Lower leg skin (tissue), 4 donors: ENCODE measurements around the gene TMEM220. TPM values are rescaled to one million over a fixed set of nuclear protein-coding genes. Genes with fewer than 3 reads are reported as not detected.

Source experiments
- DNase-seq, 2 donors: peaks; one replicate each; pipeline ENCODE4 v3.0.0-alpha.2; 2019; ENCODE audit warnings: low spot score in 2 of 2
- H3K4me3 ChIP-seq: fragments of 200-600 bp; sonication (generic); 2 replicates; pipeline ENCODE4 v1.5.1; 2017; ENCODE audit warnings: mild to moderate bottlenecking, low read depth; ENCODE audit not compliant: poor library complexity, severe bottlenecking
- CTCF ChIP-seq, 3 donors: fragments of 450-650 bp; IDR thresholded peaks; one replicate each; pipeline ENCODE4 v1.5.1; 2016; ENCODE audit warnings: antibody characterized with exemption in 3 of 3, mild to moderate bottlenecking in 3 of 3, moderate library complexity in 2 of 3
- POLR2A ChIP-seq, 2 donors: fragments of 450-650 bp; IDR thresholded peaks; one replicate each; pipeline ENCODE4 v1.6.1; 2016 to 2017; ENCODE audit warnings: antibody characterized with exemption in 2 of 2, mild to moderate bottlenecking in 1 of 2, moderate library complexity in 1 of 2
- WGBS, 2 donors: methylation state at CpG; one replicate each; pipeline ENCODE4 v1.1.5; 2018; 5-methylcytosine and 5-hydroxymethylcytosine counted together
- intact Hi-C: fragments of 100-400 bp; cut with DNase I; formaldehyde crosslinking; loops from one replicate; pipeline ENCODE4 v1.15.0; 2023; ENCODE audit warnings: low total_unique reads
- total RNA-seq, 4 donors: library from RNA; depleted of rRNA; stranded (reverse); fragments of >200 nt; gene quantifications; one replicate each; pipeline ENCODE4 v1.1.0, GENCODE V29; 2016

The TMEM220 gene
- total RNA-seq, 4 donors from 2014 or later = 2.8 to 54.5 (median 3.7) TPM

- DNase-seq = peak in 1 of 2 donors; percentile 83
These were observed 40.0 kb upstream of the TMEM220 start for GRCh38 chr17:10769840-10770239.

GRCh38 chr17:10768750-10769251 lies 39.0 kb upstream of the TMEM220 start:
- H3K4me3 ChIP-seq = no peak overlapping the region
- DNase-seq = peak in 1 of 2 donors; percentile 65
- WGBS, 2 donors = 60 to 63% methylated on average over 2 of the region's 2 CpGs
- TF ChIP-seq CTCF (IDR thresholded peaks at IDR 0.05) (no peak), POLR2A (IDR thresholded peaks at IDR 0.05) (no peak)
- intact Hi-C loops = no loop called here

More at GRCh38 chr17:10769840-10770239, 40.0 kb upstream of the TMEM220 start:
- no peak for TF ChIP-seq CTCF (IDR thresholded peaks at IDR 0.05)
- TF ChIP-seq POLR2A (IDR thresholded peaks at IDR 0.05) = no peak
- no peak overlapping the region for H3K4me3 ChIP-seq
- WGBS, 2 donors = 86 to 90% methylated on average over 6 of the region's 6 CpGs
- intact Hi-C loops = no loop called here

GRCh38 chr17:10767232-10767631 lies 37.4 kb upstream of the TMEM220 start:
- 93 to 95% methylated on average over 4 of the region's 4 CpGs for WGBS, 2 donors
- no peak overlapping the region for H3K4me3 ChIP-seq
- peak in 1 of 2 donors; percentile 60 for DNase-seq
- intact Hi-C loops = no loop called here
- no peak for TF ChIP-seq POLR2A (IDR thresholded peaks at IDR 0.05)
- TF ChIP-seq CTCF (IDR thresholded peaks at IDR 0.05) = no peak

GRCh38 chr17:10762037-10762436 lies 32.2 kb upstream of the TMEM220 start:
- intact Hi-C loops = no loop called here
- H3K4me3 ChIP-seq = no peak overlapping the region
- no peak for TF ChIP-seq POLR2A (IDR thresholded peaks at IDR 0.05)
- TF ChIP-seq CTCF (IDR thresholded peaks at IDR 0.05) = no peak
- WGBS, 2 donors = 94 to 95% methylated on average over 1 of the region's 1 CpG
- peak in 1 of 2 donors; percentile 77 for DNase-seq

GRCh38 chr17:10761281-10761680 lies 31.5 kb upstream of the TMEM220 start:
- DNase-seq = peak in 1 of 2 donors; percentile 45
- no peak overlapping the region for H3K4me3 ChIP-seq
- intact Hi-C loops = no loop called here
- TF ChIP-seq CTCF (IDR thresholded peaks at IDR 0.05) = no peak
- TF ChIP-seq POLR2A (IDR thresholded peaks at IDR 0.05) = no peak
- WGBS, 2 donors = 59 to 65% methylated on average over 2 of the region's 2 CpGs

- intact Hi-C loops = loop anchor here (5.0 kb wide), 1 partner anchor 79 kb away; the partner anchor contains the start of gene PIRT
- no peak for TF ChIP-seq CTCF (IDR thresholded peaks at IDR 0.05)
- TF ChIP-seq POLR2A (IDR thresholded peaks at IDR 0.05) = no peak
- peak in 1 of 2 donors; percentile 29 for DNase-seq
- no peak overlapping the region for H3K4me3 ChIP-seq
- WGBS, 2 donors = 88 to 94% methylated on average over 6 of the region's 6 CpGs
These were observed 28.2 kb upstream of the TMEM220 start for GRCh38 chr17:10758062-10758461.
